Embryonic facial prominence (tissue), 1 donor: Measurements from ENCODE around the gene MATN1.
"Not testable (repeated sequence)": the region's sequence is repeated elsewhere in the genome, so short reads cannot be mapped to it uniquely, and the experiment has no call there.

Source experiments
- DNase-seq: peaks from one replicate; pipeline ENCODE4 v3.0.0-alpha.2; 2016; ENCODE audit errors: extremely low spot score

The MATN1 gene

GRCh38 chr1:30699762-30700161 is 23.6 kb downstream of the MATN1 start:
- no peak for DNase-seq

GRCh38 chr1:30698401-30698981 is 24.9 kb downstream of the MATN1 start:
- no peak for DNase-seq

GRCh38 chr1:30697571-30698376 is 25.6 kb downstream of the MATN1 start:
- no peak for DNase-seq

- no peak for DNase-seq
Observed at GRCh38 chr1:30696831-30697230, 26.6 kb downstream of the MATN1 start.

GRCh38 chr1:30695439-30695841 is 27.9 kb downstream of the MATN1 start:
- DNase-seq = no peak

- no peak for DNase-seq
Observed at GRCh38 chr1:30694280-30695175, 28.9 kb downstream of the MATN1 start.

GRCh38 chr1:30693822-30694221 is 29.6 kb downstream of the MATN1 start:
- DNase-seq = no peak

GRCh38 chr1:30693366-30693765 is 30.0 kb downstream of the MATN1 start:
- DNase-seq = no peak

GRCh38 chr1:30692948-30693301 is 30.5 kb downstream of the MATN1 start:
- no peak for DNase-seq

- no peak for DNase-seq
Observed at GRCh38 chr1:30692201-30692947, 31.0 kb downstream of the MATN1 start.

- DNase-seq = no peak
Observed at GRCh38 chr1:30691480-30691879, 31.9 kb downstream of the MATN1 start.

GRCh38 chr1:30689901-30690645 is 33.3 kb downstream of the MATN1 start:
- DNase-seq = no peak

- no peak for DNase-seq
Observed at GRCh38 chr1:30688920-30689794, 34.2 kb downstream of the MATN1 start.

GRCh38 chr1:30688516-30688915 is 34.9 kb downstream of the MATN1 start:
- not testable (repeated sequence) for DNase-seq

- DNase-seq = no peak
Observed at GRCh38 chr1:30687886-30688285, 35.5 kb downstream of the MATN1 start.

GRCh38 chr1:30686236-30686935 is 37.0 kb downstream of the MATN1 start:
- DNase-seq = no peak

- DNase-seq = no peak
Observed at GRCh38 chr1:30685796-30686165, 37.6 kb downstream of the MATN1 start.

GRCh38 chr1:30684881-30685795 is 38.2 kb downstream of the MATN1 start:
- DNase-seq = no peak
